ENCODE results near the gene EXOC7. TPM values are rescaled to one million over a fixed set of nuclear protein-coding genes. Genes with fewer than 3 reads are reported as not detected.

Gene EXOC7
- total RNA-seq, 3 donors from 2014 or later, result 91.4 to 103 (median 93.9) TPM

DNA sequence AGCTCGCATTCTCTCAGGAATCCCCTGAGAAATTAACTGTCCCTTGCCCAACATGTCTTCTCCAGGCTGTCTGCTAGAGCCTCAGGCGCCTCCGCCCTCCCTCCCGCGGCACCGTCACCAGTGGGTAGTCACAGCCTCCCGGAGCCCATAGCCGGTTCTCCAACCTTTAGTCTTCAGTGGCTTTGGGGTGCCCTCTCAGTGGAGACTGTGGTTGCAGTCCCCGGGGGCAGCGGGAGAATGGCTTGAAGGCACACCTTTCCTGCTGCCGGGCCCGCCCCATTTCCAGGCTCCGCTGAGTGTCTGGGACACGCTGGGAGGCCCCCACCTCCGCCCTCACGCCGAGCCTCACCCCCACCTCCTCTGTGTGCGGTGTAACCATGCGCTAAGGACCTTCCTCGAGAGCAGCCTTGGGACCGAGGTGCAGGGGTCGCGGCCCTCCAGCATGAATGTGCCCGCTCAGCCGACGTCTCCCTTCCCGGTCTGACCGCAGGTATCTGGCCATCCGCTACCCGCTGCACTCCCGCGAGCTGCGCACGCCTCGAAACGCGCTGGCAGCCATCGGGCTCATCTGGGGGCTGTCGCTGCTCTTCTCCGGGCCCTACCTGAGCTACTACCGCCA is 27.3 kb downstream of the EXOC7 start:
- intact Hi-C loops (cut with DNase I; ENCODE audit: low total_unique reads), result no loop called here
- peak overlapping the region in 1 of 3 donors; percentile 58 for H3K4me3 ChIP-seq
- no peak overlapping the region for H3K27ac ChIP-seq
- DNase-seq (ENCODE audit: low spot score in 2 of 2), result no peak
- no peaks in the 10 kb centered on the region for H3K9me3 ChIP-seq
- peaks cover 14 to 27% of the 10 kb centered on the region in 2 donors for H3K4me1 ChIP-seq
- TF ChIP-seq POLR2AphosphoS5 (IDR thresholded peaks at IDR 0.05) (no peak), POLR2A (IDR thresholded peaks at IDR 0.05) (no peak)
- TF ChIP-seq, protein P1, sequence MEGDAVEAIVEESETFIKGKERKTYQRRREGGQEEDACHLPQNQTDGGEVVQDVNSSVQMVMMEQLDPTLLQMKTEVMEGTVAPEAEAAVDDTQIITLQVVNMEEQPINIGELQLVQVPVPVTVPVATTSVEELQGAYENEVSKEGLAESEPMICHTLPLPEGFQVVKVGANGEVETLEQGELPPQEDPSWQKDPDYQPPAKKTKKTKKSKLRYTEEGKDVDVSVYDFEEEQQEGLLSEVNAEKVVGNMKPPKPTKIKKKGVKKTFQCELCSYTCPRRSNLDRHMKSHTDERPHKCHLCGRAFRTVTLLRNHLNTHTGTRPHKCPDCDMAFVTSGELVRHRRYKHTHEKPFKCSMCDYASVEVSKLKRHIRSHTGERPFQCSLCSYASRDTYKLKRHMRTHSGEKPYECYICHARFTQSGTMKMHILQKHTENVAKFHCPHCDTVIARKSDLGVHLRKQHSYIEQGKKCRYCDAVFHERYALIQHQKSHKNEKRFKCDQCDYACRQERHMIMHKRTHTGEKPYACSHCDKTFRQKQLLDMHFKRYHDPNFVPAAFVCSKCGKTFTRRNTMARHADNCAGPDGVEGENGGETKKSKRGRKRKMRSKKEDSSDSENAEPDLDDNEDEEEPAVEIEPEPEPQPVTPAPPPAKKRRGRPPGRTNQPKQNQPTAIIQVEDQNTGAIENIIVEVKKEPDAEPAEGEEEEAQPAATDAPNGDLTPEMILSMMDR (IDR thresholded peaks at IDR 0.05), result no peak
- peaks cover 26 to 60% of the 10 kb centered on the region in 2 donors for H3K27me3 ChIP-seq
- H3K36me3 ChIP-seq, result no peaks in the 10 kb centered on the region

DNA sequence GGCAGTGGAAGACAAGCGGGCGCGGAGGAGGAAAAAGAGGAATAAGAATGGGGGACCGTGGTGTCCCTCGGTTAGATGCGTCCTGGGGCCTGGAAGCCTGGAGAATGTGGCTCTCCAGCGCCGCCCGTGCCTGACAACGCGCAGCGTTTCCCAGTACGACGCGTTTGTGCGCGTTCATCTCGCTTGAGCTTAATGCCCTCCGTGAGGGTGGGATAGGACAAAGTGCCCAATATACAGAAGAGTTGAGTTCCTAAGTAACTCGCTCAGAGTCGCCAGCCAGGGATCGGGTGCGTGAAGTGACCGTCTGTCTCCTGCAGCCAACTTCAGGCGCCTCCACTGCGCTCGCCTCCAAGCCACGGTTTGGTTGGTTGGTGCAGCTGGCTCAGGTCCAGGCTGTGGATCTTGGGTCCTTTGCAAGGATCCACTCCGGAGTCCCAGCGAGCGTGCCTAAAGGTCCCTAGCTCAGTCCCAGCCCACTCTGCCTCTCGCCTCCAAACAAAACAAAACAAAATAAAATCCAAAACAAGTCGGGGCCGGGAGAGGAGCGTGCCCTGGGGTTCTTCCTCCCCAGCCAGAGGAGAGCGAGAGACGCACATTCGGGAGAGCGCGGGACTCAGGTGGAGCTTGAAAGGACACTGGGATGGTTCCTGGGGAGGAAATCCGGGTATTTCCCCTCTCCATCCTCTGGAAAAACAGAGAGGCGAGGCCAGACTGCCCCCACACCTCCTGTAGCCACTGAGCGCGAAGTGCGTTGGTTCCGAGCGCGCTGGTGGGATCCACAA is 28.0 kb downstream of the EXOC7 start:
- H3K4me1 ChIP-seq, result peaks cover 14 to 34% of the 10 kb centered on the region in 2 donors
- TF ChIP-seq POLR2A (IDR thresholded peaks at IDR 0.05) (no peak), POLR2AphosphoS5 (IDR thresholded peaks at IDR 0.05) (no peak)
- TF ChIP-seq, protein P1 (IDR thresholded peaks at IDR 0.05), result no peak
- H3K27me3 ChIP-seq, result peaks cover 26 to 60% of the 10 kb centered on the region in 2 donors
- no peaks in the 10 kb centered on the region for H3K9me3 ChIP-seq
- no peak for DNase-seq (ENCODE audit: low spot score in 2 of 2)
- peak overlapping the region in 2 of 3 donors; percentile 15 to 58 for H3K4me3 ChIP-seq
- intact Hi-C loops (cut with DNase I; ENCODE audit: low total_unique reads), result no loop called here
- no peaks in the 10 kb centered on the region for H3K36me3 ChIP-seq
- no peak overlapping the region for H3K27ac ChIP-seq

DNA sequence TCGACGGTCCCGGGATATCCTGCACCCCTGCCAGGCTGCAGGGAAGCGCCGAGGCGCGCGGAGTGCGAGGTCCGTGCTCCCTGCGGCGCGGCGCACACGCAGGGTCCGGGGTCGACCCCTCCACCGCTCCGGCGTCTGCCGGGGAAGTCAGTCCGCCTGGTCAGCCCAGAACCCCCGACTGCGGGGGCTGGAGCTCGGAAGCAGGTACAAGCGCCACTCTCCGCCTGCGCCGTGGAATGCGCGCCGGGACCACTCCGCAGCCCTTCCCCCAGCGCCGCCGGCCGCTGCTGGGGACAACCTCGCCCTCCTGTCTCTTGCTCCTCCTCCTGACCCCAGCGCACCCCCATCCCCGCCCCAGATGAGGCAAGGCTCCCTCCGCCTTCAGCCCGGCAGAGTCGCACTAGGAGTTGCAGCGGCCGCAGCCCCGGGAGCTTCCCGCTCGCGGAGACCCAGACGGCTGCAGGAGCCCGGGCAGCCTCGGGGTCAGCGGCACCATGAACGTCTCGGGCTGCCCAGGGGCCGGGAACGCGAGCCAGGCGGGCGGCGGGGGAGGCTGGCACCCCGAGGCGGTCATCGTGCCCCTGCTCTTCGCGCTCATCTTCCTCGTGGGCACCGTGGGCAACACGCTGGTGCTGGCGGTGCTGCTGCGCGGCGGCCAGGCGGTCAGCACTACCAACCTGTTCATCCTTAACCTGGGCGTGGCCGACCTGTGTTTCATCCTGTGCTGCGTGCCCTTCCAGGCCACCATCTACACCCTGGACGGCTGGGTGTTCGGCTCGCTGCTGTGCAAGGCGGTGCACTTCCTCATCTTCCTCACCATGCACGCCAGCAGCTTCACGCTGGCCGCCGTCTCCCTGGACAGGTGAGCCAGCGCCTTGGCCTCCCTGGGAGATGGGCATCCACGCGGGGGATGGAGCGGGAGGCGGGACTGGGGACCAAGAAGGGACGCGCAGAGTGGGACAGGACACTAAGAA is 28.9 kb downstream of the EXOC7 start, which contains the start of gene GALR2:
Gene GALR2, plus strand, starts transcription at position 392 of the 974 bp plus-strand sequence. Its CDS starts 103 bp downstream, at position 495.
- no peak for DNase-seq (ENCODE audit: low spot score in 2 of 2)
- Histone ChIP-seq H3K9me3 (no peaks in the 10 kb centered on the region), H3K4me1 (peaks cover 14 to 38% of the 10 kb centered on the region in 2 donors), H3K27ac (no peak within 1 kb of the TSS), H3K4me3 (peak within 1 kb of the TSS in 2 of 3 donors; percentile 15 to 58), H3K36me3 (no peaks in the 10 kb centered on the region), H3K27me3 (peaks cover 26 to 60% of the 10 kb centered on the region in 2 donors)
- intact Hi-C loops (cut with DNase I; ENCODE audit: low total_unique reads), result no loop called here
- TF ChIP-seq POLR2AphosphoS5 (IDR thresholded peaks at IDR 0.05) (no peak), POLR2A (IDR thresholded peaks at IDR 0.05) (no peak)
- TF ChIP-seq, protein P1 (IDR thresholded peaks at IDR 0.05), result no peak

DNA sequence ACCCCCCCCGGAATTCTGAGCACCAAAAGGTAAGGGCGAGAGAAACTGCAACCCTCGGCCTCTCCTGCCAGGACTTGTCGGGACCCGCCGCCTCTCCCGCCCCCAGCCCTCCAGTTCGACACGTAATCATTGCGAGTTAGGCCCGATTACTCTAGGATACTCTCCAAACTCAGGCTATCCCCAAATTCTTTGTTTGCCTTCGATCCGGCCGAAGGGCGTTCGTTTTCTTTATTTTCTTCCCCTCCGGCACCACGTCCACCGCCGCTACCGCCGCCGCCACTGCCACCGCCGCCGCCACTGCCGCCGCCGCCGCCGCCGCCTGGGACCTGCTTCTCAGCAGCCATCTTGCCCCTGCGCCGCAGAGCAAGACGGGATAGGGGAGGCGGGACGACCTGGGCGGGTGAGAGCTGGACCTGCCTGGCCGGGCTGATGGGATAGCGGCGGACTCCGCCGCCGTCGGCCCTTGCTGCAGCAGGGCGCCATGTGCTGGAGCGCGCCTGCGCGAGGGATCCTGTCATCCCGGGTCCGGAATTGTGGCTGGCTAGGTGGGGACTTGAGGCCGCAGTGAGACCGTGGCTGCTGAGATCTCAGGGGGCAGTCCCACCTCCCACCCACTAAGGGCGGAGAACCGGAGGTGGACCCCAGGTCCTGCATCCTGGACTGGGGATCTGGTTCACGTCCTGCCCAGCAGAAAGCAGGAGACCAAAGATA is 31.3 kb downstream of the EXOC7 start, which contains the start of gene SRP68:
Gene SRP68, minus strand, starts transcription at position 370 of the 711 bp plus-strand sequence. Its CDS starts 26 bp downstream, at position 344.
- H3K27me3 ChIP-seq, result peaks cover 26 to 39% of the 10 kb centered on the region in 2 donors
- H3K9me3 ChIP-seq, result no peaks in the 10 kb centered on the region
- peak within 1 kb of the TSS; percentile 85 to 90 (median 90) for H3K4me3 ChIP-seq
- no peaks in the 10 kb centered on the region for H3K36me3 ChIP-seq
- peak; percentile 87 to 90 for DNase-seq (ENCODE audit: low spot score in 2 of 2)
- peaks cover 12 to 38% of the 10 kb centered on the region in 2 donors for H3K4me1 ChIP-seq
- TF ChIP-seq POLR2A (IDR thresholded peaks at IDR 0.05) (peak; percentile 76), POLR2AphosphoS5 (IDR thresholded peaks at IDR 0.05) (peak in 1 of 3 donors; percentile 91)
- TF ChIP-seq, protein P1 (IDR thresholded peaks at IDR 0.05), result no peak
- H3K27ac ChIP-seq, result peak within 1 kb of the TSS; percentile 76 to 83
- intact Hi-C loops (cut with DNase I; ENCODE audit: low total_unique reads), result no loop called here

Data from breast epithelium (tissue), 4 donors.